Keratinocyte (primary cell): ENCODE results near the gene PLCB3. TPM values are rescaled to one million over a fixed set of nuclear protein-coding genes. Genes with fewer than 3 reads are reported as not detected.
A peak's percentile ranks its signal among the peaks of the same experiment; 100 is the strongest.

ENCODE experiments used
- DNase-seq: peaks from one replicate; pipeline ENCODE4 v3.0.0-alpha.2; 2011; ENCODE audit warnings: low read depth, missing footprints, low spot score
- FAIRE-seq: peaks from 2 replicates; lab custom pipeline; 2011; peaks lifted over from hg19 to GRCh38; lab: Jason Lieb, UNC
- H2AFZ ChIP-seq: 2 replicates; pipeline ENCODE4 v1.6.0; 2012; ENCODE audit warnings: low read length, control low read depth, inconsistent platforms; ENCODE audit not compliant: control insufficient read depth
- H3K27ac ChIP-seq: 2 replicates; pipeline ENCODE4 v1.5.1; 2011; ENCODE audit warnings: low read length; ENCODE audit not compliant: control insufficient read depth, insufficient read depth
- H3K27me3 ChIP-seq: 3 replicates; pipeline ENCODE4 v1.6.0; 2011; ENCODE audit warnings: low read length; ENCODE audit not compliant: control insufficient read depth, insufficient read depth; ENCODE audit errors: extremely low read depth
- H3K36me3 ChIP-seq, 2 experiments: 2 replicates in 1 of 2; 3 replicates in 1 of 2; pipeline ENCODE4 v1.5.1; 2011; ENCODE audit warnings: low read length in 2 of 2, mild to moderate bottlenecking in 1 of 2; ENCODE audit not compliant: control insufficient read depth in 2 of 2, insufficient read depth in 2 of 2; ENCODE audit errors: extremely low read depth in 1 of 2
- H3K4me1 ChIP-seq: 3 replicates; pipeline ENCODE4 v1.5.1; 2011; ENCODE audit warnings: low read length; ENCODE audit not compliant: control insufficient read depth, insufficient read depth; ENCODE audit errors: extremely low read depth
- H3K4me2 ChIP-seq: 3 replicates; pipeline ENCODE4 v1.6.0; 2011; ENCODE audit warnings: low read depth, low read length; ENCODE audit not compliant: control insufficient read depth, insufficient read depth; ENCODE audit errors: extremely low read depth
- H3K4me3 ChIP-seq, 3 experiments: fragments of 200-600 bp in 1 of 3; sonication (generic) in 1 of 3; 2 replicates in 2 of 3; 3 replicates in 1 of 3; pipeline ENCODE4 v1.5.1; 2011 to 2016; ENCODE audit warnings: low read length in 3 of 3, mild to moderate bottlenecking in 3 of 3, control low read depth in 2 of 3, inconsistent platforms in 1 of 3, low read depth in 1 of 3, mixed read lengths in 1 of 3, mixed run types in 1 of 3, moderate library complexity in 1 of 3; ENCODE audit not compliant: control insufficient read depth in 2 of 3, insufficient read depth in 2 of 3; ENCODE audit errors: extremely low read depth in 1 of 3
- H3K79me2 ChIP-seq: 2 replicates; pipeline ENCODE4 v1.6.0; 2012; ENCODE audit warnings: low read length; ENCODE audit not compliant: control insufficient read depth, insufficient read depth
- H3K9ac ChIP-seq: 3 replicates; pipeline ENCODE4 v1.6.0; 2011; ENCODE audit warnings: low read length; ENCODE audit not compliant: control insufficient read depth, insufficient read depth; ENCODE audit errors: extremely low read depth
- H3K9me1 ChIP-seq: 3 replicates; pipeline ENCODE4 v1.6.0; 2011; ENCODE audit warnings: low read length; ENCODE audit not compliant: control insufficient read depth, insufficient read depth; ENCODE audit errors: extremely low read depth
- H3K9me3 ChIP-seq: 2 replicates; pipeline ENCODE4 v1.5.1; 2012; ENCODE audit warnings: low read depth, low read length; ENCODE audit not compliant: control insufficient read depth
- H4K20me1 ChIP-seq: 3 replicates; pipeline ENCODE4 v1.6.0; 2011; ENCODE audit warnings: low read length; ENCODE audit not compliant: control insufficient read depth, insufficient read depth; ENCODE audit errors: extremely low read depth
- EZH2 ChIP-seq: IDR thresholded peaks from one replicate; pipeline ENCODE4 v1.6.1; 2012; ENCODE audit warnings: inconsistent platforms, mild to moderate bottlenecking, low read length, moderate library complexity
- dilution Hi-C: fragments of 300-500 bp; cut with MboI; formaldehyde crosslinking; loops from one replicate; pipeline ENCODE4 v1.7.0; 2020; ENCODE audit warnings: low sequenced_read_pairs; ENCODE audit not compliant: extremely low pct_ligation_motif_present
- polyA plus RNA-seq, 5 experiments: library from polyadenylated mRNA; depleted of rRNA in 3 of 5; stranded (reverse) in 3 of 5; stranded (forward) in 1 of 5; unstranded in 1 of 5; fragments of >200 nt; gene quantifications; 1 replicate in 1 of 5; 2 replicates in 3 of 5; 3 replicates in 1 of 5; pipeline versions ENCODE4 v1.2.1 to v1.2.3, GENCODE V29; 2011 to 2012; ENCODE audit warnings: missing spikeins in 2 of 5, low read depth in 1 of 5, low replicate concordance in 1 of 5
- TF ChIP-seq, protein P1 (sequence below), 3 experiments: IDR thresholded peaks in 1 of 3; conservative IDR thresholded peaks in 1 of 3; optimal IDR thresholded peaks in 1 of 3; 2 replicates in 2 of 3; 3 replicates in 1 of 3; pipeline versions ENCODE3 to v1.5.1; 2011; ENCODE audit warnings: low read length in 3 of 3, mild to moderate bottlenecking in 3 of 3, moderate library complexity in 2 of 3, control low read depth in 1 of 3, inconsistent platforms in 1 of 3; ENCODE audit not compliant: insufficient read depth in 2 of 3; ENCODE audit errors: extremely low read depth in 1 of 3

The PLCB3 gene
- polyA plus RNA-seq, 1 donor (not counting 4 experiments of a cell fraction or from before 2014, with no cell fraction given) = 32.5 TPM

DNA sequence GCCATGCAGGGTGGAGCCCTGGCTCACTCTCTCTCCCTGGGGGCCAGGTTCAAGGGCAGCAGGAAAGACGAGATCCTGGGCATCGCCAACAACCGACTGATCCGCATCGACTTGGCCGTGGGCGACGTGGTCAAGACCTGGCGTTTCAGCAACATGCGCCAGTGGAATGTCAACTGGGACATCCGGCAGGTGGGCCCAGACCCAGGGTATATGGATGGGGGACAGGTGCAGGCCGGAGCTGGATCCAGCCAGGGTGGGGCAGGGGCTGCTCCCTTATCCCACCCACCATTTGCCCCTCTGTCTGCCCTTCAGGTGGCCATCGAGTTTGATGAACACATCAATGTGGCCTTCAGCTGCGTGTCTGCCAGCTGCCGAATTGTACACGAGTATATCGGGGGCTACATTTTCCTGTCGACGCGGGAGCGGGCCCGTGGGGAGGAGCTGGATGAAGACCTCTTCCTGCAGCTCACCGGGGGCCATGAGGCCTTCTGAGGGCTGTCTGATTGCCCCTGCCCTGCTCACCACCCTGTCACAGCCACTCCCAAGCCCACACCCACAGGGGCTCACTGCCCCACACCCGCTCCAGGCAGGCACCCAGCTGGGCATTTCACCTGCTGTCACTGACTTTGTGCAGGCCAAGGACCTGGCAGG lies 28.2 kb upstream of the PLCB3 start:
- dilution Hi-C loops = no loop called here
- Histone ChIP-seq H3K79me2 (peaks cover 18% of the 10 kb centered on the region), H3K4me2 (no peak overlapping the region), H3K9me1 (no peaks in the 10 kb centered on the region), H3K4me3 (no peak overlapping the region), H3K9ac (no peak overlapping the region), H3K36me3 (peaks cover 2 to 4% of the 10 kb centered on the region in 2 experiments), H3K9me3 (no peaks in the 10 kb centered on the region), H3K4me1 (peaks cover 29% of the 10 kb centered on the region), H3K27me3 (no peaks in the 10 kb centered on the region), H4K20me1 (no peaks in the 10 kb centered on the region), H2AFZ (no peak overlapping the region), H3K27ac (no peak overlapping the region)
- TF ChIP-seq, protein P1, sequence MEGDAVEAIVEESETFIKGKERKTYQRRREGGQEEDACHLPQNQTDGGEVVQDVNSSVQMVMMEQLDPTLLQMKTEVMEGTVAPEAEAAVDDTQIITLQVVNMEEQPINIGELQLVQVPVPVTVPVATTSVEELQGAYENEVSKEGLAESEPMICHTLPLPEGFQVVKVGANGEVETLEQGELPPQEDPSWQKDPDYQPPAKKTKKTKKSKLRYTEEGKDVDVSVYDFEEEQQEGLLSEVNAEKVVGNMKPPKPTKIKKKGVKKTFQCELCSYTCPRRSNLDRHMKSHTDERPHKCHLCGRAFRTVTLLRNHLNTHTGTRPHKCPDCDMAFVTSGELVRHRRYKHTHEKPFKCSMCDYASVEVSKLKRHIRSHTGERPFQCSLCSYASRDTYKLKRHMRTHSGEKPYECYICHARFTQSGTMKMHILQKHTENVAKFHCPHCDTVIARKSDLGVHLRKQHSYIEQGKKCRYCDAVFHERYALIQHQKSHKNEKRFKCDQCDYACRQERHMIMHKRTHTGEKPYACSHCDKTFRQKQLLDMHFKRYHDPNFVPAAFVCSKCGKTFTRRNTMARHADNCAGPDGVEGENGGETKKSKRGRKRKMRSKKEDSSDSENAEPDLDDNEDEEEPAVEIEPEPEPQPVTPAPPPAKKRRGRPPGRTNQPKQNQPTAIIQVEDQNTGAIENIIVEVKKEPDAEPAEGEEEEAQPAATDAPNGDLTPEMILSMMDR (optimal IDR thresholded peaks at IDR 0.05 in 1 of 3, IDR thresholded peaks at IDR 0.05 in 1 of 3, conservative IDR thresholded peaks at IDR 0.05 in 1 of 3; ENCODE audit: extremely low read depth in 1 of 3, insufficient read depth in 2 of 3, low read length in 3 of 3) = no peak
- no peak for TF ChIP-seq EZH2
- no peak for FAIRE-seq
- DNase-seq = no peak

DNA sequence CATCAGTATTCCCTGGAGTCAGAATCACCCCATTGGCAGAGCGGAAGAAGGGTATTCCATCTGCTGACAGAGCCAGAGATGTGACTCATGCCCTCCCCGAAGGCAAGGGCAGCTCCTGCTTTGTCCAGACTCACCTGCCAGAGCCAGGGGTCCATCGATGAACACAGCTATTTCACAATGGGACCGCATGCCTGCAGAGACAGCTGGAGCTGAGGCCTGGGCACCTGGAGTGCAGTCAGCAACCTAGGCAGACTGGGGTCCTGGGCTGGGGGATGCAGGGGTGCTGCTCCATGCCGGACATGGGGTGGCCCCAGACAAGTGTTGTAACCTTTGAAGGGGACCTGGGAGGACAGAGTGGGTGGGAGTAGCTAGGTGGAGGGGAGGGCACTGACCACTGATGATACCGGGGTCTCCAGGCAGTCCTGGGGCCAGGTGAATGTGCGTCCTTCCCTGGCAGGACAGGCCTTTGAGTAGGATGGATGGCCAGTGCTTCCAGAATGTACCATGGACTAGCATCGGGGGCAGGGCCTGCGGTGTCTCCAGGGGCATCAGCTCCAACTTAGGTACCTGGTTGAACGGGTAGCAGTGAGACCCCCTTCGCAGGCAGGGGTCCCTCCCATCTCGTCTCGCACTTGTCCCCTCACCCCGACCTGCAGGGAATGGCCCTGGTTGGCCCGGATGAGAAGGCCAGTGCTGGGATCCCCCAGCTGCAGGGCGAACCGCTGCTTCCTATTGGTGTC lies 27.0 kb upstream of the PLCB3 start:
- no peak overlapping the region for H3K9ac ChIP-seq
- FAIRE-seq = no peak
- no peaks in the 10 kb centered on the region for H4K20me1 ChIP-seq
- no peak overlapping the region for H2AFZ ChIP-seq
- peaks cover 18% of the 10 kb centered on the region for H3K79me2 ChIP-seq
- no peak for DNase-seq
- H3K4me1 ChIP-seq = peaks cover 29% of the 10 kb centered on the region
- TF ChIP-seq, protein P1 (optimal IDR thresholded peaks at IDR 0.05 in 1 of 3, IDR thresholded peaks at IDR 0.05 in 1 of 3, conservative IDR thresholded peaks at IDR 0.05 in 1 of 3; ENCODE audit: extremely low read depth in 1 of 3, insufficient read depth in 2 of 3, low read length in 3 of 3) = no peak
- no peak for TF ChIP-seq EZH2
- H3K4me2 ChIP-seq = peak overlapping the region; percentile 27
- H3K36me3 ChIP-seq = peaks cover 2 to 4% of the 10 kb centered on the region in 2 experiments
- no peak overlapping the region for H3K27ac ChIP-seq
- no peaks in the 10 kb centered on the region for H3K27me3 ChIP-seq
- no peaks in the 10 kb centered on the region for H3K9me1 ChIP-seq
- no peaks in the 10 kb centered on the region for H3K9me3 ChIP-seq
- dilution Hi-C loops = no loop called here
- no peak overlapping the region for H3K4me3 ChIP-seq
